Panc1 (cell line): ENCODE measurements around the gene DAAM2. TPM values are rescaled to one million over a fixed set of nuclear protein-coding genes. Genes with fewer than 3 reads are reported as not detected.

ENCODE experiments used
- ATAC-seq: fragments of 200-7000 bp; cut with Tn5 transposase; 2 replicates; pipeline ENCODE4 v1.9.1; 2020; ENCODE audit warnings: mild to moderate bottlenecking, moderate library complexity
- BruUV-seq: library from RNA; stranded (reverse); fragments of 400-500 nt; replicated peaks from 2 replicates; lab custom pipeline; 2021; lab: Mats Ljungman, UMichigan
- CTCF ChIA-PET: fragments of 300-600 bp; sonication (Branson Sonifier 250); formaldehyde crosslinking; loops from one replicate; lab custom pipeline; 2022; ENCODE audit warnings: antibody characterized with exemption; lab: Charles Lee
- POLR2A ChIA-PET: fragments of 300-600 bp; sonication (Branson Sonifier 250); formaldehyde crosslinking; loops from one replicate; lab custom pipeline; 2022; ENCODE audit warnings: antibody characterized with exemption; lab: Charles Lee
- DNase-seq: peaks from one replicate; pipeline ENCODE4 v3.0.0-alpha.2; 2010; ENCODE audit warnings: low read depth, low spot score
- H3K27ac ChIP-seq: 2 replicates; pipeline ENCODE4 v1.5.1; 2011; ENCODE audit warnings: mild to moderate bottlenecking, low read length, inconsistent platforms
- H3K27me3 ChIP-seq: fragments of 200-500 bp; sonication (Bioruptor generic); 2 replicates; pipeline ENCODE4 v1.6.0; 2014; ENCODE audit warnings: low read length, inconsistent platforms; ENCODE audit not compliant: control insufficient read depth, insufficient read depth
- H3K36me3 ChIP-seq: fragments of 200-500 bp; sonication (Bioruptor generic); 2 replicates; pipeline ENCODE4 v1.5.1; 2014; ENCODE audit warnings: inconsistent platforms, mild to moderate bottlenecking, low read length, moderate library complexity; ENCODE audit not compliant: control insufficient read depth, insufficient read depth
- H3K4me1 ChIP-seq: 2 replicates; pipeline ENCODE4 v1.5.1; 2011; ENCODE audit warnings: inconsistent platforms, mild to moderate bottlenecking, low read length, moderate library complexity; ENCODE audit not compliant: control insufficient read depth, insufficient read depth
- H3K4me3 ChIP-seq, 2 experiments: 2 replicates each; pipeline ENCODE4 v1.5.1; 2011 to 2012; ENCODE audit warnings: low read depth in 2 of 2, low read length in 2 of 2, mild to moderate bottlenecking in 2 of 2, inconsistent platforms in 1 of 2, moderate library complexity in 1 of 2
- H3K9me3 ChIP-seq: fragments of 200-500 bp; sonication (Bioruptor generic); 2 replicates; pipeline ENCODE4 v1.5.1; 2014; ENCODE audit warnings: low read depth, mild to moderate bottlenecking, inconsistent platforms, low read length, moderate library complexity; ENCODE audit not compliant: control insufficient read depth, insufficient read depth
- POLR2AphosphoS5 ChIP-seq: IDR thresholded peaks from 2 replicates; pipeline ENCODE4 v1.6.1; 2012; ENCODE audit warnings: mild to moderate bottlenecking, low read depth, low read length, moderate library complexity
- SIN3A ChIP-seq: IDR thresholded peaks from 2 replicates; pipeline ENCODE4 v1.6.1; 2012; ENCODE audit warnings: low read depth, mild to moderate bottlenecking, low read length, moderate library complexity, borderline replicate concordance; ENCODE audit not compliant: insufficient read depth
- TCF7L2 ChIP-seq: IDR thresholded peaks from 2 replicates; pipeline ENCODE4 v1.6.1; 2011; ENCODE audit warnings: mild to moderate bottlenecking, low read depth, low read length, inconsistent platforms
- in situ Hi-C: cut with HindIII; loops from 2 replicates; pipeline ENCODE4 v1.10.0; 2016; ENCODE audit warnings: low sequenced_read_pairs, low pct_unique_long_range_greater_than_20kb
- intact Hi-C: fragments of 100-400 bp; cut with micrococcal nuclease; formaldehyde crosslinking; loops from one replicate; pipeline ENCODE4 v1.10.0; 2022; ENCODE audit not compliant: unreplicated experiment
- total RNA-seq: library from RNA; stranded (reverse); gene quantifications from one replicate; pipeline ENCODE4 v1.2.1, GENCODE V29; 2021; ENCODE audit not compliant: unreplicated experiment
- TF ChIP-seq, protein P1 (sequence below), 2 experiments: IDR thresholded peaks; 2 replicates each; pipeline ENCODE4 v1.6.1; 2011 to 2012; ENCODE audit warnings: low read depth in 2 of 2, control low read depth in 1 of 2, low read length in 1 of 2, mild to moderate bottlenecking in 1 of 2, moderate library complexity in 1 of 2; ENCODE audit not compliant: insufficient read depth in 1 of 2
- TF ChIP-seq, protein P2 (sequence below): fragments of 450-650 bp; IDR thresholded peaks from 2 replicates; pipeline ENCODE4 v1.5.1; 2017; ENCODE audit warnings: mild to moderate bottlenecking

DAAM2 gene
- total RNA-seq, 1 experiment from 2014 or later, result not detected

- TF ChIP-seq SIN3A, result no peak
- TF ChIP-seq TCF7L2, result no peak
- TF ChIP-seq, protein P1, sequence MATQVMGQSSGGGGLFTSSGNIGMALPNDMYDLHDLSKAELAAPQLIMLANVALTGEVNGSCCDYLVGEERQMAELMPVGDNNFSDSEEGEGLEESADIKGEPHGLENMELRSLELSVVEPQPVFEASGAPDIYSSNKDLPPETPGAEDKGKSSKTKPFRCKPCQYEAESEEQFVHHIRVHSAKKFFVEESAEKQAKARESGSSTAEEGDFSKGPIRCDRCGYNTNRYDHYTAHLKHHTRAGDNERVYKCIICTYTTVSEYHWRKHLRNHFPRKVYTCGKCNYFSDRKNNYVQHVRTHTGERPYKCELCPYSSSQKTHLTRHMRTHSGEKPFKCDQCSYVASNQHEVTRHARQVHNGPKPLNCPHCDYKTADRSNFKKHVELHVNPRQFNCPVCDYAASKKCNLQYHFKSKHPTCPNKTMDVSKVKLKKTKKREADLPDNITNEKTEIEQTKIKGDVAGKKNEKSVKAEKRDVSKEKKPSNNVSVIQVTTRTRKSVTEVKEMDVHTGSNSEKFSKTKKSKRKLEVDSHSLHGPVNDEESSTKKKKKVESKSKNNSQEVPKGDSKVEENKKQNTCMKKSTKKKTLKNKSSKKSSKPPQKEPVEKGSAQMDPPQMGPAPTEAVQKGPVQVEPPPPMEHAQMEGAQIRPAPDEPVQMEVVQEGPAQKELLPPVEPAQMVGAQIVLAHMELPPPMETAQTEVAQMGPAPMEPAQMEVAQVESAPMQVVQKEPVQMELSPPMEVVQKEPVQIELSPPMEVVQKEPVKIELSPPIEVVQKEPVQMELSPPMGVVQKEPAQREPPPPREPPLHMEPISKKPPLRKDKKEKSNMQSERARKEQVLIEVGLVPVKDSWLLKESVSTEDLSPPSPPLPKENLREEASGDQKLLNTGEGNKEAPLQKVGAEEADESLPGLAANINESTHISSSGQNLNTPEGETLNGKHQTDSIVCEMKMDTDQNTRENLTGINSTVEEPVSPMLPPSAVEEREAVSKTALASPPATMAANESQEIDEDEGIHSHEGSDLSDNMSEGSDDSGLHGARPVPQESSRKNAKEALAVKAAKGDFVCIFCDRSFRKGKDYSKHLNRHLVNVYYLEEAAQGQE (IDR thresholded peaks at IDR 0.05; ENCODE audit: insufficient read depth in 1 of 2, low read depth in 2 of 2, low read length in 1 of 2), result no peak
- no peak for TF ChIP-seq POLR2AphosphoS5
- TF ChIP-seq, protein P2, sequence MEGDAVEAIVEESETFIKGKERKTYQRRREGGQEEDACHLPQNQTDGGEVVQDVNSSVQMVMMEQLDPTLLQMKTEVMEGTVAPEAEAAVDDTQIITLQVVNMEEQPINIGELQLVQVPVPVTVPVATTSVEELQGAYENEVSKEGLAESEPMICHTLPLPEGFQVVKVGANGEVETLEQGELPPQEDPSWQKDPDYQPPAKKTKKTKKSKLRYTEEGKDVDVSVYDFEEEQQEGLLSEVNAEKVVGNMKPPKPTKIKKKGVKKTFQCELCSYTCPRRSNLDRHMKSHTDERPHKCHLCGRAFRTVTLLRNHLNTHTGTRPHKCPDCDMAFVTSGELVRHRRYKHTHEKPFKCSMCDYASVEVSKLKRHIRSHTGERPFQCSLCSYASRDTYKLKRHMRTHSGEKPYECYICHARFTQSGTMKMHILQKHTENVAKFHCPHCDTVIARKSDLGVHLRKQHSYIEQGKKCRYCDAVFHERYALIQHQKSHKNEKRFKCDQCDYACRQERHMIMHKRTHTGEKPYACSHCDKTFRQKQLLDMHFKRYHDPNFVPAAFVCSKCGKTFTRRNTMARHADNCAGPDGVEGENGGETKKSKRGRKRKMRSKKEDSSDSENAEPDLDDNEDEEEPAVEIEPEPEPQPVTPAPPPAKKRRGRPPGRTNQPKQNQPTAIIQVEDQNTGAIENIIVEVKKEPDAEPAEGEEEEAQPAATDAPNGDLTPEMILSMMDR, result no peak
- ChIA-PET CTCF (no interaction called here), POLR2A (no interaction called here)
- H3K27me3 ChIP-seq, result no peaks in the 10 kb centered on the region
- H3K9me3 ChIP-seq, result no peaks in the 10 kb centered on the region
- H3K36me3 ChIP-seq, result no peaks in the 10 kb centered on the region
- intact Hi-C loops (no loop called here), in situ Hi-C loops (no loop called here)
- no peaks in the 10 kb centered on the region for H3K4me1 ChIP-seq
- H3K4me3 ChIP-seq, result no peak overlapping the region
- ATAC-seq (no peak), DNase-seq (no peak)
- H3K27ac ChIP-seq, result no peak overlapping the region
- no TSS peak for BruUV-seq
Observed at GRCh38 chr6:39849764-39850163, 57.6 kb downstream of the DAAM2 start.

- ChIA-PET POLR2A (interaction anchor here (0.5 kb wide), 1 partner anchor 15 kb away, joined by 3 read pairs; no protein-coding TSS in a partner anchor), CTCF (no interaction called here)
- Histone ChIP-seq H3K27me3 (no peaks in the 10 kb centered on the region; the same call in 1 of the 2 replicates), H3K4me3 (no peak overlapping the region), H3K9me3 (no peaks in the 10 kb centered on the region), H3K36me3 (no peaks in the 10 kb centered on the region), H3K27ac (no peak overlapping the region), H3K4me1 (no peaks in the 10 kb centered on the region)
- intact Hi-C loops (no loop called here), in situ Hi-C loops (no loop called here)
- BruUV-seq, result no TSS peak
- TF ChIP-seq SIN3A (no peak), POLR2AphosphoS5 (no peak), TCF7L2 (no peak)
- TF ChIP-seq, protein P2, result no peak
- TF ChIP-seq, protein P1 (IDR thresholded peaks at IDR 0.05; ENCODE audit: insufficient read depth in 1 of 2, low read depth in 2 of 2, low read length in 1 of 2), result no peak
- no peak for ATAC-seq
- no peak for DNase-seq
Observed at GRCh38 chr6:39850736-39851297, 58.6 kb downstream of the DAAM2 start.
